Stimulated activated CD4-positive, alpha-beta T cell treated with anti-CD3 and anti-CD28 coated beads, Interleukin-15, amount 100 ng/mL, for 48 hours (primary cell): ENCODE measurements around the gene DNAI2.
"Not testable (repeated sequence)": the region's sequence is repeated elsewhere in the genome, so short reads cannot be mapped to it uniquely, and the experiment has no call there.

Experiments used
- DNase-seq, 2 donors: peaks; one replicate each; pipeline ENCODE4 v3.0.0-alpha.2; 2020; ENCODE audit warnings: low read depth in 2 of 2

Gene DNAI2

DNA sequence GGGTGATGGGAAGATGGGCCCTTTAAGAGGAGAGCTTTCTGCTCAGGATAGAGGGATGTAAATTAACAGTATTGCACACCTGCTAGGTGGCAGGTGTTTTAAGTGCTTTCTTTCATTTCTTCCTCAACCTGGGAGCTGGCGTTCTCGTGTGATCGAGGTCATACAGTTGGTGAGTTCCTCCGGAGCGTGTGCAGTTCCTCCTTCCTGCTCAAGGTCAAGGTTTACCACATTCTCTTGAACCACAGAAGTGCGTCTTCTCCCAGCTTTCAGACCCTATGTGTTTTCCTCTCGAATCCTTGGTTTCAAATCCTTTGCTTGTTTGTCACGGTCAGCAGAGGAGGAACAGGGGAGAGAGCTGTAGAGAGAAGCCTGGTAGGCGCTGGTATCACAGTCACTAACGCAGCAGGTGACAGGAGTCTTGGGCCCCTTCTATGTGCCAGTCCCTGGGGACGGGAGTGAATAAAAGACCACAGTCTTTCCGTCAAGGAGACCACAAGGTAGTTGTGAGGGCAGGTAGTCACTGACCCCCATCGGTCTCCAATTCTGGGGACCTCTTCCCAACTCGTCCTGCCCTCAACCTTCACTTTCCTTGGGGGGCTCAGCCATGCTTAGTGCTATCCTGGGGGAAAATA lies 791 bp downstream of the DNAI2 start:
- DNase-seq: no peak

DNA sequence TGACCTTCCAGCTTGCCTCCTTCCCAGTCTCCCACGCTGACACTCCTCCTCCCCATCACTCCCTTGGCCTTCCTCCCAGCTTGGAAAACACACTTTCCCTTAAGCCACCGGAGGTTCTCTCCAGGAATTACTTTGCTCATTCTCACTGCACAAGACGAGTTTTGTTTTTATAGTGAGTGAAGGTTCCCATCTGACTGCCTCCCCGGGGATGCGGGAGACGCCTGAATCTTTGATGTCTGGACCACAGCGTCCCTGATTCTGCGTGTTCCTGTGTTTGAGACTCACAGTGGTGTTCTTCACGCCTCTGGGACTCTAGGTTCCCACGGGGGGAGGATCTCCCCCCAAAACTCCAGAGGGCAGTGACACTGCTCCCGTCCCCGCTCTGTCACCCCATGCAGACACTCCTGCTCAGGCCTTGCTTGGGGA lies 2.0 kb downstream of the DNAI2 start:
- DNase-seq: no peak

- no peak for DNase-seq
Measured at GRCh38 chr17:74276541-74277009, 2.5 kb downstream of the DNAI2 start.

DNA sequence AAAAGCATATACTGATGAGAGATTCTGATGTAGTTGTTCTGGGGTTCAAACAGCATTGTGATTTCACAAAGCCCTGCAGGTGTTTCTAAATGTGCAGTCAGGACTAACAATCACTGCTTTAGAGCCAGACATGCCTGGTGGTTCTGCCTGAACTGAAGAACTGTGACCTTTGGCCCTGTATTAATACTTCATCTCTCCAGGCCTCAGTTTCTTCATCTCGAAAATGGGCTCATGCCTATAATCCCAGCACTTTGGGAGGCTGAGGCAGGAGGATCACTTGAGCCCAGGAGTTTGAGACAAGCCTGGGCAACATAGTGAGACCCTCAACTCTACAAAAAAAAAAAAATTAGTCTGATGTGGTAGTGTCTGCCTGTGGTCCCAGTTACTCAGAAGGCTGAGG lies 3.9 kb downstream of the DNAI2 start:
- DNase-seq: no peak

DNA sequence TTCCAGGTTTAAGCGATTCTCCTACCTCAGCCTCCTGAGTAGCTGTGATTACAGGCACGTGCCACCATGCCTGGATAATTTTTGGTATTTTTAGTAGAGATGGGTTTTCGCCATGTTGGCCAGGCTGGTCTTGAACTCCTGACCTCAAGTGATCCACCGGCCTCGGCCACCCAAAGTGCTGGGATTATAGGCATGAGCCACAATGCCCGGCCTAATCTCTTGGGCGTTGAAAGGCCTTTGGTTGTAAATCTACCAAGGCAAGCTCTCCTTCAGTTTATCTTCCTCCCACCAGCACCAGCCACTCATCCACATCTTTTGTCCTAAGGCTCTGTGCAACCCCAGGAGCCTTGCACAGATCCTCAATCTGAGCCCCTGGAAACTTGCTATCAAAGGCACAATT lies 5.6 kb downstream of the DNAI2 start:
- DNase-seq: not testable (repeated sequence)

DNA sequence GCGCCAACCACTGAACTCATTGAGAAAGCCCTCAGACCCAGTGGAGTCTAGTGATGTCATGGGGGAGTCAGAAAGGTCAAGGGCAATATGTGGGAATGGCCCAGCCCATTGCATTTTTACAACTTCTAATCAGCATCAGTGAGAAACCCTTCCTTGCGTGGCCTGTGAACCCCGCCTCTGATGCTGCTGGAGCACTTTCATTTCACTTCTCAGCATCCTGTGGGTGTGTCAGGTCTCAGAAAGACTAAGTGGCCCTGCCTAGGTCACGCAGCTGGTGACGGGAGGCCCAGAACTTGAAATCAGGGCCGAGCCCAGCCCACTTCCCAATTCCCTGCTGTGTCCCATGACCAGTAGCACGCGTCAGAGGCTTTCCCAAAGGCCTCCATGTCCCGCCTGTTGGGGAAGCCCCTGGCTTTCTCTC lies 6.1 kb downstream of the DNAI2 start:
- peak; percentile 39 to 45 for DNase-seq

- DNase-seq: no peak
Measured at GRCh38 chr17:74281799-74282198, 7.8 kb downstream of the DNAI2 start.

DNA sequence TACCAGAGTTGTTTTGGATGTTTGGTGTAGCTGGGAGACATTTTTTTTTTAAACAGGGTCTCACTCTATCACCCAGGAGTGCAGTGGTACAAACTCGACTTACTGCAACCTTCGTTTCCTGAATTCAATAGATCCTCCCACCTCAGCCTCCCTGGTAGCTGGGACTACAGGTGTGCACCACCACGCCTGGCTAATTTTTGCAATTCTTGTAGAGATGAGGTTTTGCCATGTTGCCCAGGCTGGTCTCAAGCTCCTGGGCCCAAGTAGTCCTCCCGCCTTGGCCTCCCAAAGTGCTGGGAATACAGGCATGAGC lies 8.2 kb downstream of the DNAI2 start:
- not testable (repeated sequence) for DNase-seq

DNA sequence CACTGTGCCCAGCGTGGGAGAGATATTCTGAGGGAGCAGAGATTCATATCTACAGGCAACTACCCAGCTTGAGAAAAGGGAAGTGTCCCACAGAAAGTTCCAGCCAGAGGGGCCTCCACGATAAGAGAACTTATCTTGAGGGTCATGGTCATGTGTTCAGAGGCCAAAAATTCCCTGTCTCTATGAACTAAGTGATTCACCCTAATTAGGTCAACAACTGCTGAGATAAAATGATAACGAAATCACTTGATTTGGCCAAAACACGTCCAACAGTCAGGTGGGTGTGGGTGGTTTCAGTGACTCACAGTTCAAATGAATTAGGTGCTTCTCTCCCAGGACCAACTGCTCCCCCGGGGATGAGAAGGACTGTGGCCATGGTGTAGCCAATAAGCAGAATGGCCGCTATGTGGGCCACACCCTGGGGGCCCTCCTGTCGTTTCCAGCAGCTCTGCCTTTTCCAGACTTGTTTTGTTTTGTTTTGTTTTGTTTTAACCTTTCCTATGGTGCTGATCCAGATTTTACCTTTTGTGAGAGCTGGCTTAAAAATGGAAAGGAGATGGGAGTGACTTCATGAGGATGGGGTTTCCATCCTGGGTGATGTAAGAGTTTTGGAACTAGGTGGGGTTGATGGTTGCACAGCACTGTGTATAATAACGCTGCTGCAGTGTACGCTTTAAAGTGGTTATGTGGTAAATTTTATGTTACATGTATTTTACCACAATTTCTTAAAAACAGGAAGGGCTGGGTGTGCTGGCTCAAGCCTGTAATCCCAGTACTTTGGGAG lies 8.7 kb downstream of the DNAI2 start:
- DNase-seq: peak; percentile 56 to 61

- DNase-seq: no peak
Measured at GRCh38 chr17:74283371-74283673, 9.3 kb downstream of the DNAI2 start.

DNA sequence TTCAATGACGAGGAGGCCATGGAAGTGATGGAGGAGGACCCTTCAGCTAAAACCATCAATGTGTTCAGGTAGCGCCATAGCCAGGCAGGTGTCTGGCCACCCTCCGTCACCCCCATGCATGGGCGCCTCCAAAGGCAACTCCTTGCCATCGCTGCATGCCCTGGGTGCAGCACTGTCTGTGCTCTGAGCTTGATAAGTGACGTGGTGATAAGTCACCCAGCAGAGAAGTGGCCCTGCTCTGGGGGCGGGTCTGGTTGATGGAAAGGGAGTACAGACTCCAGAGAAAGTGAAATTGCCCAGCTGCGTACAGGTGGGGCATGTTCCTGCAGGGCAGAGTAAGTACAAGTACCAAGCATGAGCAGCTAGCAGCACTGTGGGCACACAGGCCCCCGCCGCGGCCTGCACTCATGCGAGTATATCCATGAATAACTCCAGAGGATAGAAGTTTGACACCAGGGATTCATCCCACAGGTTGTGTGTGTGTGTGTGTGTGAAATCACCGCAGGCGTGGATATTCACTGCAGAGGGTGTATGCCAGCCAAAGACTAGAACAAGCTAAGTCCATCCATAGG lies 13.1 kb downstream of the DNAI2 start:
- no peak for DNase-seq

- peak in 1 of 2 donors; percentile 33 for DNase-seq
Measured at GRCh38 chr17:74288785-74289184, 14.8 kb downstream of the DNAI2 start.

DNA sequence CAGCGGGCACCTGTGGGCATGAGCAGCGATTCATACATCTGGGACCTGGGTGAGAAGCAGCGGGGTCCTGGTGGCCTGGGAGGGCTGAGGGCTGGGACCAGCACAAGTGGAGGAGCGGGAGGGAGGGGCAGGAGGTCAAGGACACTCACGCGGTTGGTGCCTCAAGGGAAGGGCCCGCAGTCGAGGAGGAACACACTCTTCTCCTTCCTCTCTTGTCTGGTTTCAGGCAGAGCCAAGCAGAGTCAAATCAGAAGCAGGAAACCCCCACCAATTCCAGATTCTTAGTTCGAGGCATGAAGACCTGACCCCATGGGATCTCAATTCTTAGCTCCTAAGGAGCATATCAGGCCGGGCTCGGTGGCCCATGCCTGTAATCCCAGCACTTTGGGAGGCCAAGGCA lies 15.7 kb downstream of the DNAI2 start:
- DNase-seq: no peak

DNA sequence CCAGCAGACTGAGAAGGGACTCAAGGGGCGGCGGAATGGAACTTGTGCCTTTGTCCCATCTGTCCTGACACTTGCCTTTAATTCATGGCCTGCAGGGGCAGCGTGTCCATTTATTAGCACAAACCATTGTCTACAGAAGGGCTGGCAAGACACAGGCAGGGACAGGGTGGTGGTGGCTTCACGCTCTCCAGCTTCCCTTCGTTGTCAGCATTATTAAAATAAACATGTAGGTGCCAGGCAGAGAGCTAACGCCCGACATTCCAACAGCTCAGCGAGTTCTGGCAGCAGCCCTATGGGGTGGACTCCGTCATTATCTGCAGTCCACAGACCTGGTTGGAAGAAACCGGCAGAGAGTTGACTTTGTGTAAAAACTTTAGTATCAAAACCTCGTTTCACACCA lies 16.3 kb downstream of the DNAI2 start:
- DNase-seq: no peak

DNA sequence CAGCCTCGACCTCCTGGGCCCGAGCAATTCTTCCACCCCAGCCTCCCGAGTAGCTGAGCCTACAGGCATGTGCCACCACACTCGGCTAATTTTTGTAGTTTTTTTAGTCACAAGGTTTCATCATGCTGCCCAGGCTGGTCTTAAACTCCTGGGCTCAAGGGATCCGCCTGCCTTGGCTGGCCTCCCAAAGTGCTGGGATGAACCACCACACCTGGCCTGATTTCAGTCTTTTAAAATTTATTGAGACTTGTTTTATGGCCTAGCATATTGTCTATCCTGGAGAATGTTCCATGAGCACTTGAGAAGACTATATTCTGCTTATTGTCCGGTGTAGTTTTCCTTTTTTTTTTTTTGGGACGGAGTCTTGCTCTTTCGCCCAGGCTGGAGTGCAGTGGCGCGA lies 18.5 kb downstream of the DNAI2 start:
- DNase-seq: no peak

- no peak for DNase-seq
Measured at GRCh38 chr17:74295625-74296547, 21.9 kb downstream of the DNAI2 start.

- no peak for DNase-seq
Measured at GRCh38 chr17:74296548-74296936, 22.5 kb downstream of the DNAI2 start.

DNA sequence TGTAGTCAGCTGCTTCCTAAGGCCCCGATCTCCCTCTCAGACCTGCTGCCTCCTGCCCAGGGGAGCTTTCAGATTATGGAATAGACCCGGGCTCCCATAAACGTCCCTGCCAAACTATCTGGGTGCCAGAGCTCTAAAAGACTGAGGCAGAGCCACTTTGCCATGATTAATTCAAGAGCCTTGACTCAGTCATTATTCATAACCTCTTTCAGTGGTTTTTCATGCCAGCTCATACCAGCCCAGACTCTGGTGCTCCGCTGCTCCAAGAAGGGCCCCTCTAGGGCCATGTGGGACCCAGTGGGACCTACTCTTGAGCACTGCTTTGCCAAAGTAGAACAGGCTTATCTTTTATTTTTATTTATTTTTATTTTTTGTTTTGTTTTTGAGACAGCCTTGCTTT lies 23.9 kb downstream of the DNAI2 start:
- peak; percentile 44 to 53 for DNase-seq

DNA sequence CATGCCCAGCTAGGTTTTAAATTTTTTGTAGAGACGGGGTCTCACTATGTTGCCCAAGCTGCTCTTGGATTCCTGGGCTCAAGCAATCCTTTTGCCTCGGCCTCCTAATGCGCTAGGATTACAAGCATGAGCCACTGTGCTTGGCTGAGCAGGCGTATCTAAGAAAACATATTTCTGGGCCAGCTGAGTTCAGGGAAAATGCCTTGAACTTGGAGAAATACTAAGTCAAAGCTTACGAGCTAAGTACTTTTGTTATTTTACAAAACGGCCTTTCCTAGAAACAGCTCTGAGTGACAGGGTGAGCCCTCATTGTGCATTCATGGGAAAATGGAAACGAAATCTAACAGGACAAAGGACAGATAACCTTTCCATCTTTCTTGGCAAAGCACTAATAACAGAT lies 24.7 kb downstream of the DNAI2 start:
- no peak for DNase-seq

DNA sequence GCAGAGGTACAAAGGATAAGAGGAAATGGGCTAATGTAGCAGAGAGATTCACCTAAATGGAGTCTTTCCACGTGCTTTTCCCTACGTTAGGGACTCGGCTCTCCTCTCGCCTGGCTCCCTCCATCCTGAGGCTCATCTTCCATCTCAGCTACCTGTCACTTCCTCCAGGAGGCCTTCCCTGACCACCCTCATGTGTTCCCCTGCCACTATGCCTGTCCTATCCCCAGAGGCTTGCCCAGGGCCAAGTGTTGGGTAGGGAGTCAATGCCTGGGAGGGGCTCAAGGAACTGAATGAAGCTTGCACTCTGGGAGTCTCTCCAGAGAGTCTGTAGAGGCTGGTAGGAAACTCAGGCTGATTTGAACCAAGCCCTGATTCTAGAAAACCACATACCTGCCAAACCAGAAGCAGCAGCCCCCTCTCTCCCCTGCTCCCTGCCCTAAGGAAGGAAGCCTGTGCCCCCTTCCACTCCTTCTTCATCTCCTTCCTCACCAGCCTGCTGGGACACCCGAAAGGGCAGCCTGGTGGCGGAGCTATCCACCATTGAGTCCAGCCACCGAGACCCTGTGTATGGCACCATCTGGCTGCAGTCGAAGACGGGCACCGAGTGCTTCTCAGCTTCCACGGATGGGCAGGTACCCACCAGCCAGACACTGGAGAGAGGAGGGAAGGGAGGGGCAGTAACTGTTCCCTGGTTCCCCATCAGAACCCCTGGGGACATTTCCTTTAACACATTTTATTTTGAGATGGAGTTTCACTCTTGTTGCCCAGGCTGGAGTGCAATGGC lies 25.4 kb downstream of the DNAI2 start:
- no peak for DNase-seq

DNA sequence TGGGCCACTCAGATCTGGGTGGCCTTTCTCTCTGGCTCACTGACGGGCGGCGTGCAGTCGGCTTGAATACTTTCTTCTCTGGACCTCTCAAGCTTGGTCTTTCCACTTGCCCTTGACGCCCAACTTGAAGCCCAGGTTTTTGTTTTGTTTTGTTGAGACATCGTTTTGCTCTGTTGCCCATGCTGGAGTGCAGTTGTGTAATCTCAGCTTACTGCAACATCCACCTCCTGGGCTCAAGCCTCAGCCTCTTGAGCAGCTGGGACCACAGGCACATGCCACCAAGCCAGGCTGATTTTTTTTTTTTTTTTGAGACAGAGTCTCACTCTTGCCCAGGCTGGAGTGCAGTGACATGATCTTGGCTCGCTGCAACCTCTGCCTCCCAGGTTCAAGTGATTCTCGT lies 29.3 kb downstream of the DNAI2 start:
- no peak for DNase-seq

GRCh38 chr17:74304184-74304583 lies 30.1 kb downstream of the DNAI2 start:
- no peak for DNase-seq
